ENCODE data around the gene MUC3A. TPM values are rescaled to one million over a fixed set of nuclear protein-coding genes. Genes with fewer than 3 reads are reported as not detected.
"Not testable (repeated sequence)": the region's sequence is repeated elsewhere in the genome, so short reads cannot be mapped to it uniquely, and the experiment has no call there.

MUC3A gene
- polyA plus RNA-seq, 1 of the 3 experiments (the other 2 are of a cell fraction), result 0.03 TPM

GRCh38 chr7:100901921-100902332, 47.4 kb upstream of the MUC3A start (continued):
- TF ChIP-seq GATA2 (CRISPR knock-in tag; IDR thresholded peaks at IDR 0.05) (no peak), ELF1 (IDR thresholded peaks at IDR 0.05) (no peak), POLR2AphosphoS5 (IDR thresholded peaks at IDR 0.05; ENCODE audit: low read depth, low read length) (no peak)

- Histone ChIP-seq H3F3A (replicated peaks; ENCODE audit: insufficient read depth) (no peaks in the 10 kb centered on the region), H2AFZ (ENCODE audit: low read depth) (no peak overlapping the region), H4K20me1 (ENCODE audit: insufficient read depth) (no peaks in the 10 kb centered on the region), H3K79me2 (ENCODE audit: insufficient read depth) (no peaks in the 10 kb centered on the region), H3K4me3 (ENCODE audit: low read depth in 2 of 2, low read length in 1 of 2) (no peak overlapping the region), H3K27ac (ENCODE audit: low read depth in 2 of 2, low read length in 1 of 2) (no peak overlapping the region), H3K9me2 (no peaks in the 10 kb centered on the region), H3K9ac (no peak overlapping the region), H3K9me3 (no peaks in the 10 kb centered on the region), H3K4me2 (no peak overlapping the region), H3K27me3 (ENCODE audit: insufficient read depth) (peaks cover 57% of the 10 kb centered on the region), H3K36me3 (replicated peaks in 1 of 2; ENCODE audit: control insufficient read depth in 1 of 2, insufficient read depth in 2 of 2, low read length in 1 of 2) (no peaks in the 10 kb centered on the region), H3K4me1 (ENCODE audit: control insufficient read depth in 1 of 2, insufficient read depth in 2 of 2, low read depth in 1 of 2, low read length in 1 of 2) (no peaks in the 10 kb centered on the region; a peak in 1 of 4 replicates)
- ChIA-PET CTCF (interaction anchor here (0.6 to 10.3 kb wide), 5 partner anchors 8 to 923 kb away, joined by 3 to 122 read pairs (median 5); partner anchors contain the start of gene ACHE), POLR2A (interaction anchor here (0.9 kb wide), 1 partner anchor 169 kb away, joined by 3 read pairs; no protein-coding TSS in a partner anchor)
- no peak for TF ChIP-seq GABPA (IDR thresholded peaks at IDR 0.05; ENCODE audit: low read depth)
- WGBS (ENCODE audit: low lambda C conversion rate), result 35% methylated on average over 7 of the region's 7 CpGs
- no peak for DNase-seq
These were observed 46.7 kb upstream of the MUC3A start for GRCh38 chr7:100902638-100903037.

GRCh38 chr7:100908512-100908911, 40.8 kb upstream of the MUC3A start:
- no peaks in the 10 kb centered on the region for H3K79me2 ChIP-seq (ENCODE audit: insufficient read depth)
- TF ChIP-seq USF2 (IDR thresholded peaks at IDR 0.05; ENCODE audit: borderline replicate concordance, low read depth, low read length), result no peak
- WGBS (ENCODE audit: low lambda C conversion rate), result 52% methylated on average over 5 of the region's 5 CpGs
- H3K27me3 ChIP-seq (ENCODE audit: insufficient read depth), result peaks cover 40% of the 10 kb centered on the region
- H3K4me2 ChIP-seq, result no peak overlapping the region
- ChIA-PET POLR2A (no interaction called here), CTCF (interaction anchor here (1.0 to 1.6 kb wide), 2 partner anchors 10 to 14 kb away, joined by 3 to 4 read pairs; no protein-coding TSS in a partner anchor)
- H3K4me1 ChIP-seq (ENCODE audit: control insufficient read depth in 1 of 2, insufficient read depth in 2 of 2, low read depth in 1 of 2, low read length in 1 of 2), result no peaks in the 10 kb centered on the region
- H3K4me3 ChIP-seq (ENCODE audit: low read depth in 2 of 2, low read length in 1 of 2), result no peak overlapping the region
- H3K9me3 ChIP-seq, result no peaks in the 10 kb centered on the region
- H3K36me3 ChIP-seq (replicated peaks in 1 of 2; ENCODE audit: control insufficient read depth in 1 of 2, insufficient read depth in 2 of 2, low read length in 1 of 2), result no peaks in the 10 kb centered on the region
- no peaks in the 10 kb centered on the region for H4K20me1 ChIP-seq (ENCODE audit: insufficient read depth)
- H3K27ac ChIP-seq (ENCODE audit: low read depth in 2 of 2, low read length in 1 of 2), result no peak overlapping the region
- DNase-seq, result no peak
- H3K9me2 ChIP-seq, result no peaks in the 10 kb centered on the region
- H3F3A ChIP-seq (replicated peaks; ENCODE audit: insufficient read depth), result no peaks in the 10 kb centered on the region
- no peak overlapping the region for H3K9ac ChIP-seq
- H2AFZ ChIP-seq (ENCODE audit: low read depth), result no peak overlapping the region

GRCh38 chr7:100910443-100910842, 38.9 kb upstream of the MUC3A start:
- 61% methylated on average over 7 of the region's 7 CpGs for WGBS (ENCODE audit: low lambda C conversion rate)
- H3K27ac ChIP-seq (ENCODE audit: low read depth in 2 of 2, low read length in 1 of 2); H3K36me3 ChIP-seq (replicated peaks in 1 of 2; ENCODE audit: control insufficient read depth in 1 of 2, insufficient read depth in 2 of 2, low read length in 1 of 2); H3F3A ChIP-seq (replicated peaks; ENCODE audit: insufficient read depth); H3K9me3 ChIP-seq; H3K4me2 ChIP-seq; POLR2A ChIA-PET; H3K9ac ChIP-seq; H3K9me2 ChIP-seq; H3K4me1 ChIP-seq (ENCODE audit: control insufficient read depth in 1 of 2, insufficient read depth in 2 of 2, low read depth in 1 of 2, low read length in 1 of 2); H3K4me3 ChIP-seq (ENCODE audit: low read depth in 2 of 2, low read length in 1 of 2); H3K79me2 ChIP-seq (ENCODE audit: insufficient read depth); H2AFZ ChIP-seq (ENCODE audit: low read depth); H4K20me1 ChIP-seq (ENCODE audit: insufficient read depth); DNase-seq: not testable (repeated sequence)
- H3K27me3 ChIP-seq (ENCODE audit: insufficient read depth), result peaks cover 31% of the 10 kb centered on the region
- CTCF ChIA-PET, result interaction anchor here (0.9 to 3.6 kb wide), 8 partner anchors 12 to 184 kb away, joined by 3 to 19 read pairs (median 6); partner anchors contain the start of gene ACHE
